ENCODE results near the gene AGBL1.
"Not testable (repeated sequence)": the region's sequence is repeated elsewhere in the genome, so short reads cannot be mapped to it uniquely, and the experiment has no call there.

AGBL1 gene

DNA sequence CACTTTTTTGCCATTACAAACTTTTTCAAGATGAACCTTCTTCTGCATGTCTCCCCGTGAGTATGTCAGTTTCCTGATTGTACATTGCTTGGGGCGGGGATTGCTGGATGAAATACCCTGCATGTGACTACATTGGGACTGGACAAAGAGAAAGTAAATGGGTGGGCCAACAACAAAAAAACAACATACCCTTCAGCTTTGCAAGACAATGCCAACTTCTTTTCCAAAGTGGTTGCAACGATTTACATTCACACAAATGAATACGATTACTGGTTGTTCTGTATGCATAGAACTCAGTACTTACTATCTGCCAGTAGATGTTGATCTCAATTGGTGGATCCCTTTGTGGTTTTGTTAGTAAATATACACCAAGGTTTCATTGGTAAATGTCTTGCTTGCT is 908.4 kb downstream of the AGBL1 start:
- TF ChIP-seq Cebpa-rat (IDR thresholded peaks at IDR 0.05): no peak
- H3K9ac ChIP-seq: no peak overlapping the region
- H3K4me1 ChIP-seq: no peaks in the 10 kb centered on the region
- no peaks in the 10 kb centered on the region for H3K27me3 ChIP-seq
- no peak overlapping the region for H3K27ac ChIP-seq
- H3K9me3 ChIP-seq (replicated peaks in 1 of 11): peaks cover 0 to 12% (median 4%) of the 10 kb centered on the region in 11 experiments; a peak in 8 of 22 replicates
- no peak overlapping the region for H3K4me3 ChIP-seq
- no peaks in the 10 kb centered on the region for H3K36me3 ChIP-seq
- H4K20me1 ChIP-seq: no peaks in the 10 kb centered on the region
- H3K4me2 ChIP-seq: no peak overlapping the region

- H3K27ac ChIP-seq: no peak overlapping the region
- peaks cover 0 to 12% (median 0%) of the 10 kb centered on the region in 11 experiments; a peak in 7 of 22 replicates for H3K9me3 ChIP-seq (replicated peaks in 1 of 11)
- no peak overlapping the region for H3K9ac ChIP-seq
- TF ChIP-seq Cebpa-rat (IDR thresholded peaks at IDR 0.05): no peak
- H3K36me3 ChIP-seq: no peaks in the 10 kb centered on the region
- H3K27me3 ChIP-seq: no peaks in the 10 kb centered on the region
- no peak overlapping the region for H3K4me3 ChIP-seq
- no peaks in the 10 kb centered on the region for H4K20me1 ChIP-seq
- no peaks in the 10 kb centered on the region for H3K4me1 ChIP-seq
- H3K4me2 ChIP-seq: no peak overlapping the region
Measured at GRCh38 chr15:87021751-87022150, 942.1 kb downstream of the AGBL1 start.

- no peak for TF ChIP-seq Cebpa-rat (IDR thresholded peaks at IDR 0.05)
- H3K9me3 ChIP-seq (replicated peaks in 1 of 11): no peaks in the 10 kb centered on the region; a peak in 1 of 22 replicates
- H3K4me2 ChIP-seq: no peak overlapping the region
Measured at GRCh38 chr15:87031540-87032230, 952.0 kb downstream of the AGBL1 start.

DNA sequence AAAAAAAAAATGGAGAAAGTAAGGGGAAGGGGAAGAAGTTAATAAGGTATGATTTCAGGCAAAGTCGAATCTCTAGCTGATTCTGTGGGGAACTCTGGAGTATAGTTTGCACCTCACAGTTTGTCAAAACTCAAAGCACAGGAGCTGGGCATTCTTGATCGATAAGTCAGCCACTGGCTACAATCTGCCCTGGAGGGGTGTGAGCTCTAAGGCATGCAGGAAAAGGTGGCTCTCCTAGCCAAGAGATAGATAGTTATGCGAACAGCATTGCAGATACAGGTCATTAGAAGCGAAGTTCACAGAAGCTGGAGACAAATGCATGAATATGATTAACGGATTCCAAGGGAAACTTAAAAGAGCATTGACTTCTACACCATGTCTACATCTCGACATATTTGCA is 952.6 kb downstream of the AGBL1 start:
- Histone ChIP-seq H3K27ac (no peak overlapping the region), H3K9me3 (replicated peaks in 1 of 11) (no peaks in the 10 kb centered on the region), H4K20me1 (no peaks in the 10 kb centered on the region), H3K4me1 (no peaks in the 10 kb centered on the region), H3K27me3 (no peaks in the 10 kb centered on the region), H3K4me2 (no peak overlapping the region), H3K36me3 (no peaks in the 10 kb centered on the region), H3K4me3 (no peak overlapping the region), H3K9ac (no peak overlapping the region)
- no peak for TF ChIP-seq Cebpa-rat (IDR thresholded peaks at IDR 0.05)

More at GRCh38 chr15:87031540-87032230, 952.0 kb downstream of the AGBL1 start:
- H3K4me3 ChIP-seq: no peak overlapping the region
- no peaks in the 10 kb centered on the region for H4K20me1 ChIP-seq
- H3K36me3 ChIP-seq: no peaks in the 10 kb centered on the region
- no peak overlapping the region for H3K9ac ChIP-seq
- no peaks in the 10 kb centered on the region for H3K27me3 ChIP-seq
- no peaks in the 10 kb centered on the region for H3K4me1 ChIP-seq
- no peak overlapping the region for H3K27ac ChIP-seq

DNA sequence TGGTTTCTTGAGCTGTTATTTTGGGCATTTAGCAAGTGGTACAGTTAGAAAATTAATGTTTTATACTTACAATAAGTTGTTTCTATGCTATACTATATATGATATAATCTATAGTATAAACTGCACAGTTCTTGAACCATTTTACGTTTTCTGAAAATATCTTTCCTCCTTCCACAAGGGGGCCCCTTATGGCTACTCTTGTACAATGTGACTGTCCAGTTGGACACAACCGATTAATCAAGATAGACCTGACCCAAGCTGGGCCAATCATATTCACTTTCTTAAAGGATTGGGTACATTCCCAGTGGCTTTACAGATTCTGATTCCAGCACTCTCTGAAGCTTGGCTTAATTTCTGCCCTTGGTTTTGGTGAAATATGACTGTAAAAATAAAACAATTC is 953.4 kb downstream of the AGBL1 start:
- Histone ChIP-seq H3K4me2 (no peak overlapping the region), H3K9me3 (replicated peaks in 1 of 11) (no peaks in the 10 kb centered on the region), H4K20me1 (no peaks in the 10 kb centered on the region), H3K36me3 (no peaks in the 10 kb centered on the region), H3K27ac (no peak overlapping the region), H3K4me3 (no peak overlapping the region), H3K27me3 (no peaks in the 10 kb centered on the region), H3K9ac (no peak overlapping the region), H3K4me1 (no peaks in the 10 kb centered on the region)
- no peak for TF ChIP-seq Cebpa-rat (IDR thresholded peaks at IDR 0.05)

GRCh38 chr15:87034886-87035285 is 955.2 kb downstream of the AGBL1 start:
- no peak for TF ChIP-seq Cebpa-rat (IDR thresholded peaks at IDR 0.05)
- no peaks in the 10 kb centered on the region for H4K20me1 ChIP-seq
- H3K4me3 ChIP-seq: no peak overlapping the region
- H3K27ac ChIP-seq: no peak overlapping the region
- H3K27me3 ChIP-seq: no peaks in the 10 kb centered on the region
- no peak overlapping the region for H3K9ac ChIP-seq
- no peaks in the 10 kb centered on the region for H3K4me1 ChIP-seq
- no peaks in the 10 kb centered on the region for H3K9me3 ChIP-seq (replicated peaks in 1 of 11)
- no peak overlapping the region for H3K4me2 ChIP-seq
- H3K36me3 ChIP-seq: no peaks in the 10 kb centered on the region

DNA sequence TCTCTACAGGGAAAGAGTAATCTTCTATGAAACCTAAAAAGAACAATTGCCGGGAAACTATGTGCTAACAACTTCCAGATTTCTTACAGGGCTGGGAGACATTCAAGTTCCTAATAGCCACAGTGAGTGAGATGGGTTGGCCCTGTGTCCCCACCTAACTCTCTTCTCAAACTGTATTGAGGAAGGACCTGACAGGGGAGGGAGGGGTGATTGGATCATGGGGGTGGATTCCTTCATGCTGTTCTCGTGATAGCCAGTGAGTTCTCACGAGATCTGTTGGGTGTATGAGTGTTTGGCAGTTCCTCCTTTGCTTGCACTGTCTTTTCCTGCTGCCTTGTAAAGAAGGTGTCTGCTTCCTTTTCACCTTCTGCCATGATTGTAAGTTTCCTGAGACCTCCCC is 958.7 kb downstream of the AGBL1 start:
- Histone ChIP-seq H3K4me2 (no peak overlapping the region), H4K20me1 (no peaks in the 10 kb centered on the region), H3K9ac (no peak overlapping the region), H3K4me1 (no peaks in the 10 kb centered on the region), H3K36me3 (no peaks in the 10 kb centered on the region), H3K27ac (no peak overlapping the region), H3K4me3 (no peak overlapping the region), H3K27me3 (no peaks in the 10 kb centered on the region), H3K9me3 (replicated peaks in 1 of 11) (no peaks in the 10 kb centered on the region)
- no peak for TF ChIP-seq Cebpa-rat (IDR thresholded peaks at IDR 0.05)

DNA sequence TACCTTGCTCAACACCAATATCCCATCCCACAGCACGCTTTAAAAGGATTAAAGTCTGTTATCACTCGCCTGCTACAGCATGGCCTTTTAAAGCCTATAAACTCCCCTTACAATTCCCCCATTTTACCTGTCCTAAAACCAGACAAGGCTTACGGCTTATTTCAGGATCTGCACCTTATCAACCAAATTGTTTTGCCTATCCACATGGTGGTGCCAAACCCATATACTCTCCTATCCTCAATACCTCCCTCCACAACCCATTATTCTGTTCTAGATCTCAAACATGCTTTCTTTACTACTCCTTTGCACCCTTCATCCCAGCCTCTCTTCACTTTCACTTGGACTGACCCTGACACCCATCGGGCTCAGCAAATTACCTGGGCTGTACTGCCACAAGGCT is 962.9 kb downstream of the AGBL1 start:
- H3K36me3 ChIP-seq; H3K27me3 ChIP-seq; H3K4me3 ChIP-seq; H3K4me2 ChIP-seq; H3K27ac ChIP-seq; H3K9ac ChIP-seq; H4K20me1 ChIP-seq; H3K9me3 ChIP-seq (replicated peaks in 1 of 11); H3K4me1 ChIP-seq: not testable (repeated sequence)

DNA sequence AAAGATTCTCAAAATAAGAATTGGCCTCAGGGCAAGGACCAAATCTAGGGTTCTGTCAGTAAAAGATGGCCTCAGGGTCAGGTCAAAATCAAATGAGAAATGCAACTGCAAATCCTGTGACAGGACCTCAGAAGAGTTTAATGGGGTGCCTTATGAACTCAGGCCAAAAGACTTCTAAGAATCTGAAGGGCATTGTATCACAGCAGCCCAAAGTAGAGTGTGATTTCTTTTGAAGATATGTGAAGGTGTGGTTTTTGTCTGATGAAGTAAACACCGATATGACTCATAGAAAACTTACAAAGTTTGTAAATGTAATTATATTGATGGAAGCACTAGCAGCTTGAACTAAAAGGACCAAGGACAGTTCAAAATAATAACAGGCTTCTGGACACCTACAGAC is 966.1 kb downstream of the AGBL1 start:
- H3K27me3 ChIP-seq: no peaks in the 10 kb centered on the region
- H4K20me1 ChIP-seq: no peaks in the 10 kb centered on the region
- H3K9ac ChIP-seq: no peak overlapping the region
- no peak for TF ChIP-seq Cebpa-rat (IDR thresholded peaks at IDR 0.05)
- H3K27ac ChIP-seq: no peak overlapping the region
- H3K4me2 ChIP-seq: no peak overlapping the region
- H3K9me3 ChIP-seq (replicated peaks in 1 of 11): no peaks in the 10 kb centered on the region
- no peaks in the 10 kb centered on the region for H3K4me1 ChIP-seq
- H3K4me3 ChIP-seq: no peak overlapping the region
- no peaks in the 10 kb centered on the region for H3K36me3 ChIP-seq

GRCh38 chr15:87047203-87047965 is 967.7 kb downstream of the AGBL1 start:
- H3K9ac ChIP-seq: no peak overlapping the region
- no peak overlapping the region for H3K4me2 ChIP-seq
- no peak overlapping the region for H3K27ac ChIP-seq
- H3K4me1 ChIP-seq: no peaks in the 10 kb centered on the region
- H3K9me3 ChIP-seq (replicated peaks in 1 of 11): no peaks in the 10 kb centered on the region
- no peaks in the 10 kb centered on the region for H3K36me3 ChIP-seq
- no peak overlapping the region for H3K4me3 ChIP-seq
- no peaks in the 10 kb centered on the region for H4K20me1 ChIP-seq
- H3K27me3 ChIP-seq: no peaks in the 10 kb centered on the region
- no peak for TF ChIP-seq Cebpa-rat (IDR thresholded peaks at IDR 0.05)

Measured in BLaER1 treated with 17β-estradiol and CSF1 and Interleukin-3, amounts not matched to agents 10 nM and 100 nM (cell line).